ENCODE results near the gene OGDH.
"Not testable (repeated sequence)": the region's sequence is repeated elsewhere in the genome, so short reads cannot be mapped to it uniquely, and the experiment has no call there.

The OGDH gene

DNA sequence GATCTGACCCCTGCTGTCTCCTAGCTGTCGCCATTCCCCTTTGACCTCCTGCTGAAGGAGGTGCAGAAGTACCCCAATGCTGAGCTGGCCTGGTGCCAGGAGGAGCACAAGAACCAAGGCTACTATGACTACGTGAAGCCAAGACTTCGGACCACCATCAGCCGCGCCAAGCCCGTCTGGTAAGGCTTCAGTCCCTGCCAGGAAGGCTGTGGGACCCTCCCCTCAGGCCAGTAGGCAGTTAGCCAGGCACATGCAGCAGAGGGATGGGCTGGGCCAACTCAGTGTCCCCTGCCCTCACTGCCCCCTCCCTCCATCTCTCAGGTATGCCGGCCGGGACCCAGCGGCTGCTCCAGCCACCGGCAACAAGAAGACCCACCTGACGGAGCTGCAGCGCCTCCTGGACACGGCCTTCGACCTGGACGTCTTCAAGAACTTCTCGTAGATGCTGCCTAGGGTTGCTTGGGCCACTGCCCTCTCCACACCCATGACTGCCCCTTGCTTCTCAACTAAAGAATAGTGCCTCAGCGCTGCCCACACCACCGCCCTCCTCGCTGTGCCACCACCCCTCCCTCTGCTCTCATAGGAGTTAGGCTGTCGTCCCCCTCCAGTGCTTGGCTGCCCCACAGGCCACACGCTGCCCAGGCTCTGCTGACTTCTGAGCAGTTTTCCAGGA is 101.3 kb downstream of the OGDH start:
- DNase-seq (ENCODE audit: low read depth) = no peak

DNA sequence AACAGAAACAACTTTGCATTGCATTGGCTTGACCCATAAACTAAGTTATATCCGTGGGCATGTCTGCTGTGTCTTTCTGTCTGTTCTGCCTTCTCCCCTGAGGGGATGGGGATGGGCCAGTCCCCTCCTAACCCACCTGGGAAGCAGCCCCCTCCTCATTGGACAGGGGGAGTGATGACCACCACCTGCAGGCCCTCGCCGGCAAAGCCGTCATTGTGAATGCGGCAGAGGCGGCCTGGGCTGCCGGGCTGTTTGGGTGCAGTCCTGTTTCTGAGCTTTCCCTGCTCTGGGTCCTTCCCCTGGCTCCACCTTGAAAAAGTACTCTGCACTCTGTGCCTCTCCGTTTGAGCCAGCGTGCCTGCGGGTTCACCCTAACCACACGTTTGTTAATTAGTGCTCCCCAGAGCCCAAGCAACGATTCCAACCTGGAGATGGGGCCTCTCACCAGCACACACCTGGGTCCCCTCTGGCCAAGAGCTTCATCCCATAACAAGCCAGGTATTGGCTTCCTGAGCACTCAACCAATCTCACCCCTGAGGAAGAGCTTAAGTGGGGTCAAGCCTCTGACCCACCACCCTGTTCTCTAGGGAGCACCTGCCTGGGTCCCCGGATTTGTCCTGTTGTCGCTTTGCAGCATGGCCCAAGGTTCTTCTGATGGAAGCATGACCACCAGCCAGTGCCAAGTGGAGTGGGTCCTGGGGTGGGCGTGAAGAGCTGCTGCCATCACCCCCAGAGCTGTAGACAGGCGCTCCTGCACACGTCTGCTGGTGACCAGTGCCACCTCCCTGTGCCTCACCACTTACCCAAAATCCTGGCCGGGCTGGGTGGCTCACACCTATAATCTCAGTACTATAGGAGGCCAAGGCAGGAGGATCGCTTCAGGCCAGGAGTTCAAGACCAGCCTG is 102.8 kb downstream of the OGDH start:
- no peak for DNase-seq (ENCODE audit: low read depth)

DNA sequence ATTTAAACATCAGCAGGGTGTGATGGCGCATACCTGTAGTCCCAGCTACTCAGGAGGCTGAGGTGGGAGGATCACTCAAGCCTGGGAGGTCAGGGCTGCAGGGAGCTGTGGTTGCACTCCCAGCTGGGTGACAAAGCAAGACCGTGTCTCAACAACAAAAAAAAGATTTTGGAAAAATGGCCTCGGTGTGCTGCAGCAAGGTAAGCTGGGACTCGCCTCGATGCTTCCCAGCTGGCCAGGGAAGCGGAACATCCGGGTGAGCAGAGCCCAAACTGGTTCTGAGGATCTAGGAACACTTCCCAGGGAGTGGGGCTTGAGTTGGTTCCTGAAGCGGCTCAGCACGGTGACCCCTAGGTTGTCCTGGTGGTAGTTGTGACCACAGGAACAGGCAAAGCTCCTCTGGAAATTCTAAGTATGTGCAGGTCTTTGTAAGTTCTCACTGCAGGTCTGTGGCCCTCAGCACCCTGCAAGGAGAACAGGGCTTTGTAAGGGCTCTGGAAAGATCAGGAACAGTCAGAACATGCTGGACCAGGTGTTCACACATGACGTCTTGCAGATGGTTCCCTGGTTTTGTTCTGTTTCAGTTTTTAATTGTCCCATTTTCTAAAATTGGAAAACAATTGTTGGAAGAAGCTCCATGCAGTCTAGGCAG is 103.6 kb downstream of the OGDH start:
- no peak for DNase-seq (ENCODE audit: low read depth)

DNA sequence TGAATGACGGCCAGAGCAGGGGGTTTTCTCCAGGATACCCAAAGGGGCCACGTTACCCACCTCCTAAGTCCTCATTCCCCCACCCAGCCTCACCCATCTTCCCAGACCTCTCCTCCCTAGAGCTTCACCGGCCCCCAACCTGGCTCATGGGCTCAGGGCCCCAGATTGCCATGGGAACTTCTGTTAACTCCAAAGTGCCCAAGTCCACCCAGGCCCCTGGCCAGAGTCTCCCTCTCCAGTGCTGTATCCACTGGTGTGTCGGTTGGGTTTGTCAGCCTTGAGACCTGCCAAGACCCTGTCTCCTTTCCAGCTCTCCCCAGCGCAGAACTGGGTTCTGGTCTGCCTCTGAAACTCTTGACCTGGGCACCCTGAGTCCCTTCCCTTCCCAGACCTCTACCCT is 105.1 kb downstream of the OGDH start:
- no peak for DNase-seq (ENCODE audit: low read depth)

DNA sequence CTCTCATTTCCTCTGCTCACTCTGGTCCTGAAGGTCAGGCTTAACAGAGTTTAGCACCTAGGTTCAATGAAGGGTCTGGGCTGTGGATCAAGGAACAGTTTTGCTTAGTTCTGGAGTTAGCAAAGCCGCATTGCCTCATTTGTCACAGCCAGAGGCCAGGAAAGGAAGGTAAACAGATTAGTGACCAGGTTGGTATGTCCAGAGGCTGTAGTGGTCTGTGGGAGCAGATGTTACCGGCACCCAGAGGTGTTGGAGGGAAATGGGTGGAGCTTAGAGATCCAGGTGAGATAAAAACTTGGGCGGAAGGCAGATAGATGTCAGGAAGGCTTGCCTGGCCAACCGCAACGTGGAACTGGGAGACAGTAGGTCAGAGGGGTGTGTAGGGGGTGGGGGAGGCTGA is 105.6 kb downstream of the OGDH start:
- peak; percentile 26 for DNase-seq (ENCODE audit: low read depth)

DNA sequence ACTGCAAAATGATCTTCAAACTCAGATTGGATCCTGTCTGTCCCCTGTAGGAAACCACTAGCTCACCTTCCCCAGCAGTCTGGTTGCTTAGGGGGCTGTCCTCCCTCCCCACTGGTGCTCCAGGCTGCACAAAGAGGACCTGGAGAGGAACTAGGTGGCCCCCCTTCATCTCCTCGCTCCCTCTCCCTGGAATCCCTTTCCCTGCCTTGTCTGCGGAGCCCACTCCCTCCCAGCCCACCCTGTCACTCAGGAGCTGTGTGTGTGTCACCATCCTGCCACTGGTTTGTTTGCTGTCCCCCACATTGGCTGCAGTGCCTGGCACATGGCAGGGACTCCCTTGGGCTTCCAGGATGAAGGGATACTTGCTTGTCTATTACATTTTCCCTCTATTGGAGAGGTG is 106.7 kb downstream of the OGDH start:
- DNase-seq (ENCODE audit: low read depth) = no peak

DNA sequence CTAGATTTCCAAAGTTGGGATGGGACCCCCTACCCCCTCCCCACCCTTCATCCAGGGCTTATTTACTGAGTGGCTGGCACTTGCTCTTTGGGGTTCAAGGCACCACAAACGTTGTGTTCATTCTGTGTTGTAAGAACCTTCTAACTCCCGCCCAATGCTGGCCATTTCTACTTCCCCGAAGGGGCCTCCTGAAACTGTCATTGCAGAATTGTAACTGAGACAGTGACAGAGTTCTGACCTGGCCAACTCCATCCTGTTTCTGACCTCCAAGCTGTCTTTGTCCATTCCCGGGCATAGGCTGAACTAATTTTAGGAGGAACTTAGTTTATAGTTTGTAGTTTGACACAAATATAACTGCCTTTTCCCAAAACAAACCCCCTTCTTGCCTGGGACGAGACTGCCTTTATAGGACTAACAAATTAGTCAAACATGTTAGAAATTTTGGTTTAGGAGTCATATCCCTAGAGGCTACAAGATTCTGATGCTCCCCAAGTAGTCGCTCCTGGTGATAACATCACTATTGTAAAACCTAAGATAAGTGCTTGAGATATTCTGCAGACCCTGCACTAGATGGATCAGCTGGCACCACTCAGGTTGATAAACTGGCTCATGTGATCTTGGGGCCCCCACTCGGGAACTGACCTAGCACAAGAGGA is 107.4 kb downstream of the OGDH start:
- DNase-seq (ENCODE audit: low read depth) = peak; percentile 24

DNA sequence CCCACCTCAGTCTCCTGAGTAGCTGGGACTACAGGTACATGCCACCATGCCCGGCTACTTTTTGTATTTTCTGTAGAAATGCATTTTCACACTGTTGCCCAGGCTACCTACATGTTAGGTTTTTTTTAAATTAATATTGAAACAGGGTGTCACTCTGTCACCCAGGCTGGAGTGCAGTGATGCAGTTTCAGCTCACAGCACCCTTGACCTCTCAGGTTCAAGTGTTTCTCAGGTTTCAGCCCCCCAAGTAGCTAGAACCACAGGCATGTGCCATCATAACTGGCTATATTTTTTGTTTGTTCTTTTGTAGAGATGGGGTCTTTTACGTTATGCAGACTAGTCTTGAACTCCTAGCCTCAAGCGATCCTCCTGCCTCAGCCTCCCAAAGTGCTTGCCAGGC is 109.8 kb downstream of the OGDH start:
- no peak for DNase-seq (ENCODE audit: low read depth)

DNA sequence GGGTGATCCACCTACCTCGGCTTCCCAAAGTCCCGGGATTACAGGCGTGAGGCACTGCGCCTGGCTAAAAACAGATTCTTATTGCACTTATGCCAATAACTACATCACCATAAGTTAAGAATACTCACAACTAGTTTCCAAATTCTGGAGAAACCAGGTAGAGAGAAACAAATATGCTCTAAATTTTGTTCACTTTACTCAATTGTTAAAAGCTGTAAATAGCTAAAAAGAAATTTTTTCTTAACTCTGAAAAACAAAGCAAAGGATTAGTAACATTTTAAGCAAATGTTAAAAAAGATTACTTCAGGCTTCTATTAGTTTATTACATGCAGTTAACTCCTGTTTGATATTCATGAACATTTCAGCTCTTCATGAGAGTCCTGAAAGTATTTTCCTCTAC is 113.9 kb downstream of the OGDH start:
- DNase-seq (ENCODE audit: low read depth) = no peak

DNA sequence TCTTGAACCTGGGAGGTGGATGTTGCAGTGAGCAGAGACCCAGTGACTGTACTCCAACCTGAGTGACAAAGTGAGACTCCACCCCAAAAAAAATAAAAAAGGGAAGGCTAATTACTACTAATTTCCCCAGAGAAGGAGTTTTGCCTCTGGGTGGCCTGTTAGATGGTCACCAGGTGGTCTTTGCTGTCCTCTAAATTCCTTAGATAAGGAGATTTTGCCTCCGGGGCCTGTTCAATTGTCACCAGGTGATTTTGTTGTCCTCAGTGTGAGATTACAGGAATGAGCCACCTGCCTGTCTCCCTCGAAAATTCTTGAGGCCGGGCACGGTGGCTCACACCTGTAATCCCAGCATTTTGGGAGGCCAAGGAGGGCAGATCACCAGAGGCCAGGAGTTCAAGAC is 117.8 kb downstream of the OGDH start:
- DNase-seq (ENCODE audit: low read depth) = no peak

DNA sequence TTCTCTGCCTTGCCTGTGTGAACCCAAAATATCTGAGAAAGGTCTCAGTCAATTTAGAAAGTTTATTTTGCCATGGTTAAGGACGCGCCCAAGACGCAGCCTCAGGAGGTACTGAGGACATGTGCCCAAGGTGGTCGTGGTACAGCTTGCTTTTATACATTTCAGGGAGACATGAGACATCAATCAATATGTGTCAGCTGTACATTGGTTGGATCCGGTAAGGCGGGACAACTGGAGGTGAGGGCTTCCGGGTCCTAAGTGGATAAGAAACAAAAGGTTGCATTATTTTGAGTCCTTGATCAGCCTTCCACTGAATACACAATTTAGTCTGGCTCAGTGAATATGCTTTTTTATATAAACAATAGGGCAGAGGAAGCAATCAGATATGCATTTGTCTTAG is 119.8 kb downstream of the OGDH start:
- not testable (repeated sequence) for DNase-seq (ENCODE audit: low read depth)

DNA sequence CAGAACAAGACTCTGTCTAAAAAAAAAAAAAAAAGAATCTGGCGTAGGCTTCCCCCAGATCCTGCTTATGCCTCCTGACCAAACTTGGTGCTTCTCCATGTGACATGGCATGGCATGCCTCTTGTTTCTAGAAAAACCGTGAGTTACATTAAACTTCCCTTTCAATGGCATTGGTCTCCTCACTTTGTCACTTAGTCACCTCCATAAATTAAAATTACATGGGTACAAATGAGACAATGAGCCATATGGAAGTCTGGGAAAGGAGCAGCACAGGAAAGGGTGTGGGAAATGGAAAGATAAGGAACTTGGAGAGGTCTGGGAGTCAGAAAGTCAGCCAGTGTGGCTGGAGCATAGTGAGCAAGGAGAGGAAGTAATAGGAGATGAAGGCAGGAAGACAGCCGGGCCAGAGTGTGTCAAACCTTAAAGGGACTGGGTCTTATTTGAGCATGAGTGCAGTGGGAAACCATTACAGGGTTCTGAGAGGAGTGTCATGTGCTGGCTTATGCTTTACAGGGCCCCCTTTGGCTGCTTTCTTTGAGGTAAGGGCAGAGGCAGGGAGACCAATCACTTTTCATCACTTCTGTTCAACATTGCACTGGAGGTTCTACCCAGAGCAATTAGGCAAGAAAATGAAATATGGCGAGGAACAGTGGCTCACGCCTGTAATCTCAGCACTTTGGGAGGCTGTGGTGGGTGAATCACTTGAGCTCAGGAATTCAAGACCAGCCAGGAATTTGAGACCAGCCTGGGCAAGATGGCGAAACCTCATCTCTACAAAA is 120.9 kb downstream of the OGDH start:
- DNase-seq (ENCODE audit: low read depth) = peak; percentile 85

DNA sequence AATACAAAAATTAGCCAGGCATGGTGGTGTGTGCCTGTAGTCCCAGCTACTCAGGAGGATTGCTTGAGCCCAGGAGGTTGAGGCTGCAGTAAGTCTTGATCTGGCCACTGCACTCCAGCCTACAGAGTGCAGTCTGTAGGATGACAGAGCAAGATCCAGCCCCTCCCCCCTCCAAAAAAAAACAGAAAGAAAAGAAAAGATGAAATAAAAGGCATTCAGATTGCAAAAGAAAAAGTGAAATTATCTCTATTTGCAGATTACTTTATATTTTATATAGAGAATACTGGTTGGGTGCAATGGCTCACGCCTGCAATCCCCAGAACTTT is 121.5 kb downstream of the OGDH start:
- DNase-seq (ENCODE audit: low read depth) = no peak

DNA sequence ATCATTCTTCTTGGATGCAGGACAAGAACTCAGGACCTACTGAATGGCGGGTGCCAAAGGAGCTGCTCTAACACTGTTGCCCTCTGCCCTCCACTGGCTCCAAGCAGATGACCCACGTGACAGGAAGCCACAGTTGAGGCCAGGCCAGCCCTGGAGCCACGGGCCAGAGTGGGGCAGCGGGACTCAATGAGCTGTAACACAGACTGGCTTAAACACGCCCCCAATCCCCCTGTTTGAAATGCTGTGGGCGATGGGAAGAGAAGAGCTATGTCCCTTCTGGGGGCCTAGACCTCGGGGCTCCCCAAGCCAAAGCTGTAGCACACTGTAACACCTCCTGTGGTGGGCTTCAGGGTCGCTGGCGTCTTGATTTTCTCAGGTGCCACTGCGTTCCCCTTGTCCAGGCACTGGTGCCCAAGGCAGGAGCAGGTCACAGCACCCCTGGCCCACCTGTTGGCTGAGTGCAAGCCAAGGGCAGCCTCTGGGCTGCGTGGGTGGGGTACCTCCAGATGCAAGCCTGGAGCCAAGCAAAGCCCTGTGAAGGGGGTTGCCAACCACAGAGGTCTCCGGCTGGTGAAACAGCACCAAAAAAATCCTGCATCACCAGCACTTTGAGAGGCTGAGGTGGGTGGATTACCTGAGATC is 123.6 kb downstream of the OGDH start:
- DNase-seq (ENCODE audit: low read depth) = no peak

DNA sequence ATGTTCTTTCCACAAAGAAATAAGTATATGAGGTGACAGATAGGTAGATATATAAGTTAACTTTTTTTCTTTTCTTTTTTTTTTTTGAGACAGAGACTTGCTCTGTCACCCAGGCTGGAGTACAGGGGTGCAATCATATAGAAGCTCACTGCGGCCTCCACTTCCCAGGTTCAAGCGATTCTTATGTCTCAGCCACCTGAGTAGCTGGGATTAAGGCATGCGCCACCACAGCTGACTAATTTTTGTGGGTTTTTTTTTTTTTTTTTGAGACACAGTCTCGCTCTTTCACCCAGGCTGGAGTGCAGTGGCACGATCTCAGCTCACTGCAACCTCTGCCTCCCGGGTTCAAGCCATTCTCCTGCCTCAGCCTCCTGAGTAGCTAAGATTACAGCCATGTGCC is 126.5 kb downstream of the OGDH start:
- DNase-seq (ENCODE audit: low read depth) = not testable (repeated sequence)

DNA sequence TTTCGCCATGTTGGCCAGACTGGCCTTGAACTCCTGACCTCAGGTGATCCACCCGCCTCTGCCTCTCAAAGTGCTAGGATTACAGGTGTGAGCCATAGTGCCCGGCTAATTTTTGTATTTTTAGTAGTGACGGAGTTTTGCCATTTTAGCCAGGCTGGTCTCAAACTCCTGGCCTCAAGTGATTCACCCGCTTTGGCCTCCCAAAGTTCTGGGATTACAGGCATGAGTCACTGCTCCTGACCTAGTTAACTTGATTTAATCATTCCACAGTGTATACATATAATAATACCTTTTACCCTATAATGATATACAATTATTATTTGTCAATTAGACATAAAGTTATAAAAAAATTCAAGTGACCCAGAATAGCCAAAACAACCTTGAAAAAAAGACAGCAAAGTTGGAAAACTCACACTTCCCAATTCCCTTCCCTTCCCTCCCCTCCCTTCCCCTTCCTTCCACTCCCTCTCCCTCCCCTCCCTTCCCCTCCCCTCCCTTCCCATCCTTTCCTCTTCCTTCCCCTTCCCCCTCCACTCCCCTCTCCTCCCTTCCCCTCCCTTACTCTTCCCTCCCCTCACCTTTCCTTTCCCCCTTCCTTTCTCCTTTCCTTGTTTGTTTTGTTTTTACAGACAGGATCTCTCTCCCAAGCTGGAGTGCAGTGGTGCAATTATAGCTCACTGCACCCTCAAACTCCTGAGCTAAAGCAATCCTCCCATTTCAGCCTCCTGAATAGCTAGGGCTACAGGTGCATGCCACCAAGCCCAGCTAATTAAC is 127.5 kb downstream of the OGDH start:
- peak; percentile 94 for DNase-seq (ENCODE audit: low read depth)

DNA sequence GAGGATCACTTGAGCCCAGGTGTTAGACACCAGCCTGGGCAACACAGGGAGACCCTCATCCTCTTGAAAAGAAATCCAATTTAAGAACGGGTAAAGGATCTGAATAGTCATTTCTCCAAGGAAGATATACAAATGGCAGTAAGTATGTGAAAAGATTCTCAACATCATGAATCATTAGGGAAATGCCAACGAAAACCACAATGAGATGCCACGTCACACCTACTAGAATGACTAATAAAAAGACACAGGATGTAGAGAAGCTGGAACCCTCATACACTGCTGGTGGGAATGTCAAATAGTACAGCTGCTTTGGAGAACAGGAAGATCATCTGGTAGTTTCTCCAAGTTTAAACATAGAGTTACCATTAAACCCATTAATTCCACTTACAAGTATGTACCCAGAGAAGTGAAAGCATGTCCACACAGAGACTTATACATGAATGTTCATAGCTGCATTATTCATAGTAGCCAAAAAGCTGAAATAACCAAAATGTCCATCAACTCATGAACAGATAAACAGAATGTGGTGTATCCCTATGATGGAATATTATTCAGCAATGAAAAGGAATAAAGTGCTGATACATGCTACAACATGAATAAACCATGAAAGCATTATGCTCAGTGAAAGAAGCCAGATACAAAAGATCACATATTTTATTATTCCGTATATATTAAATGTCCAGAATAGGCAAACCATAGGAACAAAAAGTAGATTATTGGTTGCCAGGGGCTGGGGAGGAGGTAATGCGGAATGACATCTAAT is 129.2 kb downstream of the OGDH start:
- DNase-seq (ENCODE audit: low read depth) = peak; percentile 99

DNA sequence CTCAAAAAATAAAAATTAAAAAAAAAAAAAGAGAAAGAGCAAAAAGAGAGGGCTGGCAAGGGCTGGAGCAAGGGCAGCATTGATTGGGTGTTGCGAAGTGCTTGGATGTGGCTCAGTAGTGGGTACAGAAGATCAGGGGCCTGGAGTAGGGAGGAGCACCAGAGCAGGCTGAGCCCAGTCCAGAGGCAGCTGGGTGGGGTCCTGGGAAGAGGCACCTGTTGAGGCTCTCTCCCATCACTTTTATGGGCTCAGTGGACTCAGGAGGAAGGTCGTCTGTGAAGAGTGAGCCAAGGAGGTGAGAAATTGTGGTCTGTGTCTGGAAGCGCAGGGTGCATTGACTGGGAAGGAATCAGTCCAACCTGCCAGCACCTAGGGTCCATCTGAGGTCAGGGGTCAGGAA is 130.5 kb downstream of the OGDH start:
- no peak for DNase-seq (ENCODE audit: low read depth)

DNA sequence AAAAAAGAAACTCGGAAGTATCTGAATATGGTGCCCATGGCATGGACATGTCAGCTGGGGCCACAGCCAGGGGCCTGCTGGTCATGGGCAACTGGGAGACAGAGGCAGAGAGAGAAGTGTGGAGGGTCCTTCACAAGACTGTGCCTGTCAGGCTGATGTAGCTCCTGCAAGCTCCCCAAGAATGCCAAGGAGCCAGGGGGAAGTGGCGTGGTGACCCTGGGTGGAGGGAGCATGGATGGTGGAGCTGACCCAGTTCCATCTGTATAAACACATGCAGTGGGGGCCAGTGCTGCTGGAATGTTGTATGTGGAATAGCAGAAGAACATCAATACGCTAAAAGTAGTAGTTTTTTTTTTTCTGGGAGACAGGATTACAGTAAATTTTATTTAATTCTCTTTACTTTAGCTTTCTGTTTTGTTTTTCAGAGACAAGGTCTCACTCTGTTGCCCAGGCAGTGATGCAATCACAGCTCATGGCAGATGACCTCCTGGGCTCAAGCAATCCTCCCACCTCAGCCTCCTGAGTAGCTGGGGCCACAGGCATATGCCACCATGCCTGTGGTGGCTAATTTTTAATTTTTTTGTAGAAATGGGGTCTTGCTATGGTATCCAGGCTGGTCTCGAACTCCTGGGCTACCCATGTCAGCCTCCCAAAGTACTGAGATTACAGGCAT is 131.8 kb downstream of the OGDH start:
- no peak for DNase-seq (ENCODE audit: low read depth)

All from ELR (cell line).